Psoas muscle (tissue), 8 donors: ENCODE data around the gene CEBPZ. TPM values are rescaled to one million over a fixed set of nuclear protein-coding genes. Genes with fewer than 3 reads are reported as not detected.

Source experiments
- ATAC-seq, 4 donors: fragments of 200-7000 bp; cut with Tn5 transposase; one replicate each; pipeline ENCODE4 v1.9.1; 2020; ENCODE audit warnings: moderate library complexity in 3 of 4, mild to moderate bottlenecking in 2 of 4
- DNase-seq, 2 donors: peaks; one replicate each; pipeline ENCODE4 v3.0.0-alpha.2; 2020
- H3K27ac ChIP-seq: fragments of 200-600 bp; one replicate; pipeline ENCODE4 v1.8.0; 2022
- H3K27me3 ChIP-seq, 3 donors: fragments of 200-600 bp in 1 of 3; one replicate each; pipeline versions ENCODE4 v1.6.1 to v1.8.0; 2013 to 2022; ENCODE audit warnings: low read length in 2 of 3, mild to moderate bottlenecking in 2 of 3, moderate library complexity in 1 of 3; ENCODE audit not compliant: insufficient read depth in 3 of 3
- H3K36me3 ChIP-seq, 2 donors: fragments of 200-600 bp in 1 of 2; one replicate each; pipeline versions ENCODE4 v1.6.1 to v1.8.0; 2013 to 2022; ENCODE audit warnings: low read depth in 1 of 2, mild to moderate bottlenecking in 1 of 2, moderate library complexity in 1 of 2; ENCODE audit not compliant: insufficient read depth in 1 of 2
- H3K4me1 ChIP-seq: fragments of 200-600 bp; one replicate; pipeline ENCODE4 v1.8.0; 2022
- H3K4me3 ChIP-seq: fragments of 200-600 bp; one replicate; pipeline ENCODE4 v1.8.0; 2022; ENCODE audit warnings: mild to moderate bottlenecking
- H3K9me3 ChIP-seq: fragments of 200-600 bp; one replicate; pipeline ENCODE4 v1.8.0; 2022
- WGBS, 3 donors: extraction: QIAGEN DNeasy Blood & Tissue Kit; methylation state at CpG; one replicate each; pipeline versions ENCODE4 v1.1.6 to v1.1.7; 2013; 5-methylcytosine and 5-hydroxymethylcytosine counted together
- intact Hi-C, 2 donors: fragments of 100-400 bp; cut with DNase I; formaldehyde crosslinking; loops; one replicate each; pipeline versions ENCODE4 v1.11.0 to v1.14.2; 2022
- polyA plus RNA-seq, 3 donors: library from polyadenylated mRNA; stranded (reverse); fragments of 200-250 nt; gene quantifications; one replicate each; pipeline ENCODE4 v1.2.3, GENCODE V29; 2013
- total RNA-seq, 4 donors: library from RNA; stranded (reverse); fragmentation: NEBNext Ultra II Directional in 2 of 4; extraction: Animal tissue kit (Norgen Biotek cat#: 25700) in 2 of 4; gene quantifications; one replicate each; pipeline versions ENCODE4 v1.2.1 to v1.2.4, GENCODE V29; 2021 to 2023
- TF ChIP-seq, protein P1 (sequence below): fragments of 200-600 bp; IDR thresholded peaks from one replicate; pipeline ENCODE4 v1.8.0; 2022; ENCODE audit warnings: antibody characterized with exemption
- donor health status: healthy with polysubstance abuse.
- donor health status: DM: no; HTN: no; CAD: no; lungs with moderate emphysema.
- donor health status: Bipolar disorder and iron deficiency.
- donor health status: healthy.
- donor health status: DM: yes; HTN: yes; CAD: no.
- donor health status: DM: no; HTN: no; CAD: no.
- donor health status: DM: no; HTN: no; CAD: no.
- donor health status: DM: yes; HTN: yes; CAD: no.

The CEBPZ gene
- total and polyA plus RNA-seq, 7 donors, result 31.7 to 124 (median 70.4) TPM

- WGBS, 3 donors, result 95 to 96% (median 96%) methylated on average over 5 of the region's 5 CpGs
- Histone ChIP-seq H3K9me3 (no peaks in the 10 kb centered on the region), H3K27me3 (peaks cover 0 to 8% (median 0%) of the 10 kb centered on the region in 3 donors), H3K4me1 (no peaks in the 10 kb centered on the region), H3K27ac (no peak overlapping the region), H3K4me3 (no peak overlapping the region), H3K36me3 (no peaks in the 10 kb centered on the region)
- DNase-seq, result no peak
- ATAC-seq, result no peak
- intact Hi-C loops, result no loop called here
- TF ChIP-seq, protein P1, sequence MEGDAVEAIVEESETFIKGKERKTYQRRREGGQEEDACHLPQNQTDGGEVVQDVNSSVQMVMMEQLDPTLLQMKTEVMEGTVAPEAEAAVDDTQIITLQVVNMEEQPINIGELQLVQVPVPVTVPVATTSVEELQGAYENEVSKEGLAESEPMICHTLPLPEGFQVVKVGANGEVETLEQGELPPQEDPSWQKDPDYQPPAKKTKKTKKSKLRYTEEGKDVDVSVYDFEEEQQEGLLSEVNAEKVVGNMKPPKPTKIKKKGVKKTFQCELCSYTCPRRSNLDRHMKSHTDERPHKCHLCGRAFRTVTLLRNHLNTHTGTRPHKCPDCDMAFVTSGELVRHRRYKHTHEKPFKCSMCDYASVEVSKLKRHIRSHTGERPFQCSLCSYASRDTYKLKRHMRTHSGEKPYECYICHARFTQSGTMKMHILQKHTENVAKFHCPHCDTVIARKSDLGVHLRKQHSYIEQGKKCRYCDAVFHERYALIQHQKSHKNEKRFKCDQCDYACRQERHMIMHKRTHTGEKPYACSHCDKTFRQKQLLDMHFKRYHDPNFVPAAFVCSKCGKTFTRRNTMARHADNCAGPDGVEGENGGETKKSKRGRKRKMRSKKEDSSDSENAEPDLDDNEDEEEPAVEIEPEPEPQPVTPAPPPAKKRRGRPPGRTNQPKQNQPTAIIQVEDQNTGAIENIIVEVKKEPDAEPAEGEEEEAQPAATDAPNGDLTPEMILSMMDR, result no peak
Observed at GRCh38 chr2:37180640-37181039, 50.8 kb downstream of the CEBPZ start.

DNA sequence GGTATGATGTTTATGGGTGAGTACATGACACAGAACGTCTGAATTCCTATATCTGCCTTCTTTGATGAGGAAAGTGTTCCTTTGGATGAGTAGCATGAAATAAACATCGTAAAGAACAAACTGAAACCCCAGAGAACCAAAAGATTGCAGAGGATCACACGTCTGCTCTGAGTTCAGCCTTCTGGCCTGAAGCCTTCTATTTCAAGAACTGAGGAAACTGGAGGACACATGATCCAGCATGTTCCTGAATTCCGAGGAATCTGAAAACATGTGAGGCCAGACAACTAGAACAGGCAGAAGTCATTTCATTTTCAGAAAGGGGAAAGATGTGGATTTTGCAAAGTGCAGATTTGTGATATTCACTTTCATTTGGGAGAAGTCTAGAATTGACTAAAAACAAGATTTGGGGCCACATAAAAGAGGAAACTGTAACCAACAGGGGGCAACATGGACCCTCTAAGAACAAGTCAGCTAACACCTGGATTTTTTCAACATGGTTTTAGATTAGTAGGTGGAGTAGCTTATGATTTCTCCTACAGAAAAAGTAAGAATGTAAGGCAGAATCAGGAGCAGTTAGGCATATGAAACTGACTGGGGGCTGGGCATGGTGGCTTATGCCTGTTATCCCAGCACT is 51.3 kb downstream of the CEBPZ start:
- intact Hi-C loops, result no loop called here
- WGBS, 3 donors, result 46 to 50% (median 46%) methylated on average over 4 of the region's 4 CpGs

DNA sequence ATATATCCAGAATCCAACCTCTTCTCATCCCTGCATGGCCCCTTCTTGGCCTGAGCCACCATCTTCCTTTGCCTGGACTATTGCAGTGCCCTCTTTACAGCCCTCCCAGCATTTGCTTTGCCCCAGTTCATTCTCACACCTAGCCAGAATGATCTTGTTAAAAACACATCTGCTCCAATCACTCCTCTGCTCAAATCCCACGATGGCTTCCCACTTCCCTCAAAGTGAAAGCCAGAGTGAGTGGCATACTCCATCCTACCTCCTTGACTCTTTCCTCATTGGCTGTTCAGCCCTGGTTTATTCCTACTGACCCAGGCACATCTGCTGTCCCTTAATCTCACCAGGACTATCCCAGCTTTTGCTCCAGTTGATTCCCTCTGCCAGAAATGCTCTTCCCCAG is 57.7 kb downstream of the CEBPZ start:
- TF ChIP-seq, protein P1, result no peak
- no peaks in the 10 kb centered on the region for H3K36me3 ChIP-seq
- peaks cover 0 to 8% (median 0%) of the 10 kb centered on the region in 3 donors for H3K27me3 ChIP-seq
- no peak overlapping the region for H3K27ac ChIP-seq
- ATAC-seq, result no peak
- H3K4me3 ChIP-seq, result no peak overlapping the region
- WGBS, 3 donors, result 24 to 58% (median 43%) methylated on average over 1 of the region's 1 CpG
- intact Hi-C loops, result no loop called here
- H3K9me3 ChIP-seq, result no peaks in the 10 kb centered on the region
- DNase-seq, result no peak
- H3K4me1 ChIP-seq, result no peaks in the 10 kb centered on the region

More for the DNA sequence above, 51.3 kb downstream of the CEBPZ start:
- no peaks in the 10 kb centered on the region for H3K4me1 ChIP-seq
- DNase-seq (no peak), ATAC-seq (no peak)
- no peaks in the 10 kb centered on the region for H3K36me3 ChIP-seq
- no peak overlapping the region for H3K27ac ChIP-seq
- TF ChIP-seq, protein P1, result no peak
- H3K9me3 ChIP-seq, result no peaks in the 10 kb centered on the region
- no peak overlapping the region for H3K4me3 ChIP-seq
- peaks cover 0 to 8% (median 0%) of the 10 kb centered on the region in 3 donors for H3K27me3 ChIP-seq

DNA sequence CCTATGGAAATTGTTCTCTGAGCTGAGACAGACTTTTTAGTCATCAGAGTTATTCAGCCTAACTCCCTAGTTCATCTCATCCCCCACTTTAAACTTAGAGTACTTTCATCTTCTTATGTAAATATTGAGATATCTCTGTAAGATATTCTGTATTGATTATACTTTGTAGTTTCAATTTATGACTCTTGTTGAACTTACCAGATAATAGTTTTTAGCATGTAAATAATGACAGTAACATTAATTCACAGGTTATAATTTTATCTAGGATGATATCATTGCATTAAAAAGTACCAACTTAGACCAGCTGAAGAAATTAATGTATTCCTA is 59.8 kb downstream of the CEBPZ start:
- intact Hi-C loops, result no loop called here
- no peak for DNase-seq
- H3K36me3 ChIP-seq, result no peaks in the 10 kb centered on the region
- H3K4me3 ChIP-seq, result no peak overlapping the region
- no peak overlapping the region for H3K27ac ChIP-seq
- no peak for ATAC-seq
- no peaks in the 10 kb centered on the region for H3K9me3 ChIP-seq
- TF ChIP-seq, protein P1, result no peak
- no peaks in the 10 kb centered on the region for H3K27me3 ChIP-seq
- H3K4me1 ChIP-seq, result no peaks in the 10 kb centered on the region
